ENCODE data around the gene ALK. TPM values are rescaled to one million over a fixed set of nuclear protein-coding genes. Genes with fewer than 3 reads are reported as not detected.

ALK gene
- polyA plus RNA-seq, 3 donors, result not detected

DNA sequence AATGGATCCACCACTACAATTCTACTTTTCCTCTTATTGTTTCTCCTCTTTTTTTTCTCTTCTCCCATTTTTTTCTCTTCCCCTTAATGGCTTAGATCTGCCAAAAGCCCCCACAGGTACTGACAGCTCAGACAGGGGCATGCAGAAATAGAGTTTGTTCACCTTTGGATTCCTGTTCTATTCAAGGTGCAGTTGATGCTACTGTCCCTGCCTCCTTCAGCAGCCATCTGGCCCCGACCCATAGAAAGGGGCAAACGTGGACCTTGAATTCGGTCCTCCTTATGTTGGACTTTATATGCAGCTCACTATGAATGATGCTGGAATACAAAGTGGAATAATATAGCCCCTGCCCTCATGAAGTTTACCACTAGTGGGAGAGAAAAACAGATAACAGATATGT lies 27.7 kb upstream of the ALK start:
- Mint-ChIP-seq H3K27me3 (ENCODE audit: low read depth in 3 of 3) (peaks cover 0 to 4% (median 3%) of the 10 kb centered on the region in 3 donors), H3K4me1 (no peaks in the 10 kb centered on the region), H3K27ac (no peak overlapping the region), H3K9me3 (peaks cover 0 to 7% (median 2%) of the 10 kb centered on the region in 7 donors), H3K4me3 (no peak overlapping the region), H3K36me3 (no peaks in the 10 kb centered on the region)
- intact Hi-C loops (cut with micrococcal nuclease), result no loop called here
- no peaks in the 10 kb centered on the region for H3K9me3 ChIP-seq (replicated peaks in 1 of 2; ENCODE audit: control insufficient read depth in 1 of 2, insufficient read depth in 1 of 2, low read length in 2 of 2)
- DNase-seq, result no peak
- H3K36me3 ChIP-seq (replicated peaks in 1 of 2; ENCODE audit: control insufficient read depth in 1 of 2, insufficient read depth in 2 of 2, low read length in 2 of 2), result no peaks in the 10 kb centered on the region
- no peaks in the 10 kb centered on the region for H3K4me1 ChIP-seq (ENCODE audit: control insufficient read depth in 1 of 2, insufficient read depth in 2 of 2, low read length in 2 of 2)
- no peak overlapping the region for H3K4me2 ChIP-seq (replicated peaks; ENCODE audit: extremely low read depth, low read length, poor library complexity, severe bottlenecking)
- TF ChIP-seq, protein P1, sequence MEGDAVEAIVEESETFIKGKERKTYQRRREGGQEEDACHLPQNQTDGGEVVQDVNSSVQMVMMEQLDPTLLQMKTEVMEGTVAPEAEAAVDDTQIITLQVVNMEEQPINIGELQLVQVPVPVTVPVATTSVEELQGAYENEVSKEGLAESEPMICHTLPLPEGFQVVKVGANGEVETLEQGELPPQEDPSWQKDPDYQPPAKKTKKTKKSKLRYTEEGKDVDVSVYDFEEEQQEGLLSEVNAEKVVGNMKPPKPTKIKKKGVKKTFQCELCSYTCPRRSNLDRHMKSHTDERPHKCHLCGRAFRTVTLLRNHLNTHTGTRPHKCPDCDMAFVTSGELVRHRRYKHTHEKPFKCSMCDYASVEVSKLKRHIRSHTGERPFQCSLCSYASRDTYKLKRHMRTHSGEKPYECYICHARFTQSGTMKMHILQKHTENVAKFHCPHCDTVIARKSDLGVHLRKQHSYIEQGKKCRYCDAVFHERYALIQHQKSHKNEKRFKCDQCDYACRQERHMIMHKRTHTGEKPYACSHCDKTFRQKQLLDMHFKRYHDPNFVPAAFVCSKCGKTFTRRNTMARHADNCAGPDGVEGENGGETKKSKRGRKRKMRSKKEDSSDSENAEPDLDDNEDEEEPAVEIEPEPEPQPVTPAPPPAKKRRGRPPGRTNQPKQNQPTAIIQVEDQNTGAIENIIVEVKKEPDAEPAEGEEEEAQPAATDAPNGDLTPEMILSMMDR (IDR thresholded peaks at IDR 0.05), result no peak
- no peak overlapping the region for H3K4me3 ChIP-seq (replicated peaks in 1 of 3; ENCODE audit: low read depth in 2 of 3, low read length in 3 of 3)
- H3K79me2 ChIP-seq (ENCODE audit: insufficient read depth, low read length), result no peaks in the 10 kb centered on the region
- no peaks in the 10 kb centered on the region for H4K20me1 ChIP-seq (ENCODE audit: insufficient read depth, low read length)
- 100% methylated on average over 3 of the region's 3 CpGs for WGBS (ENCODE audit: insufficient coverage)
- no peak overlapping the region for H3K27ac ChIP-seq (ENCODE audit: low read depth in 1 of 2, low read length in 2 of 2)
- no peak overlapping the region for H3K9ac ChIP-seq (ENCODE audit: insufficient read depth, low read length, poor library complexity, severe bottlenecking)
- no peaks in the 10 kb centered on the region for H3K27me3 ChIP-seq (ENCODE audit: control insufficient read depth in 2 of 2, insufficient read depth in 2 of 2, low read length in 2 of 2)
- H2AFZ ChIP-seq (ENCODE audit: insufficient read depth, low read depth, low read length, poor library complexity, severe bottlenecking), result no peak overlapping the region

DNA sequence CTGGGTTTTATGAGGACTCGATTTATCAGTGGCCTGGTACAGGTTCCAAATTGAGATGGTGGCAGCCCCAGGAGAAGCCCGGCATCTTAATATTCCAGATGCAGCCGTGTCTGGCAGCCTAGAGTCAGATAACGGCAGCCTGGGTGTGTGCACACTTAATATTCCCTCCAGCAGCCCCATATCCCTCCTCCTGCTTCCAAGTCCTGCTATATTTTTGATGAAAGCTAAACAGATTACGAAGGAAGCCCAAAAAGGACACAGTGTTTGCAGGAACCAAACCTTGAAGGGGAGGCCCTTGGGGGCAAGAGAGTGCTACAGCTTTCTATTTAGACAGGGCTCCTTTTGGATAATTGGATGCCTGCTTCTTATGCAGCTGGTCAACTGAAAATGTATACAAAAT lies 25.1 kb upstream of the ALK start:
- Histone ChIP-seq H3K36me3 (replicated peaks in 1 of 2; ENCODE audit: control insufficient read depth in 1 of 2, insufficient read depth in 2 of 2, low read length in 2 of 2) (no peaks in the 10 kb centered on the region), H2AFZ (ENCODE audit: insufficient read depth, low read depth, low read length, poor library complexity, severe bottlenecking) (no peak overlapping the region), H3K9me3 (replicated peaks in 1 of 2; ENCODE audit: control insufficient read depth in 1 of 2, insufficient read depth in 1 of 2, low read length in 2 of 2) (no peaks in the 10 kb centered on the region), H3K4me2 (replicated peaks; ENCODE audit: extremely low read depth, low read length, poor library complexity, severe bottlenecking) (no peak overlapping the region), H3K27ac (ENCODE audit: low read depth in 1 of 2, low read length in 2 of 2) (no peak overlapping the region), H3K4me3 (replicated peaks in 1 of 3; ENCODE audit: low read depth in 2 of 3, low read length in 3 of 3) (no peak overlapping the region), H3K27me3 (ENCODE audit: control insufficient read depth in 2 of 2, insufficient read depth in 2 of 2, low read length in 2 of 2) (no peaks in the 10 kb centered on the region), H3K4me1 (ENCODE audit: control insufficient read depth in 1 of 2, insufficient read depth in 2 of 2, low read length in 2 of 2) (no peaks in the 10 kb centered on the region), H3K9ac (ENCODE audit: insufficient read depth, low read length, poor library complexity, severe bottlenecking) (no peak overlapping the region), H3K79me2 (ENCODE audit: insufficient read depth, low read length) (no peaks in the 10 kb centered on the region), H4K20me1 (ENCODE audit: insufficient read depth, low read length) (no peaks in the 10 kb centered on the region)
- Mint-ChIP-seq H3K4me3 (no peak overlapping the region), H3K27me3 (ENCODE audit: low read depth in 3 of 3) (peaks cover 0 to 4% (median 3%) of the 10 kb centered on the region in 3 donors), H3K27ac (no peak overlapping the region), H3K4me1 (no peaks in the 10 kb centered on the region), H3K36me3 (no peaks in the 10 kb centered on the region), H3K9me3 (peaks cover 0 to 11% (median 6%) of the 10 kb centered on the region in 7 donors)
- TF ChIP-seq, protein P1 (IDR thresholded peaks at IDR 0.05), result no peak
- DNase-seq, result no peak
- intact Hi-C loops (cut with micrococcal nuclease), result no loop called here
- 94% methylated on average over 5 of the region's 5 CpGs for WGBS (ENCODE audit: insufficient coverage)

Data from CD14-positive monocyte (primary cell).